Muscle layer of colon (tissue), 2 donors: ENCODE measurements around the gene LSAMP.
"Not testable (repeated sequence)": the region's sequence is repeated elsewhere in the genome, so short reads cannot be mapped to it uniquely, and the experiment has no call there.

Experiments used
- H3K27ac ChIP-seq: one replicate; pipeline ENCODE4 v1.7.0; 2013; ENCODE audit warnings: low read depth, mild to moderate bottlenecking, low read length, moderate library complexity
- H3K27me3 ChIP-seq, 2 donors: one replicate each; pipeline ENCODE4 v1.7.0; 2013; ENCODE audit warnings: low read length in 2 of 2, mild to moderate bottlenecking in 2 of 2; ENCODE audit not compliant: insufficient read depth in 2 of 2, control insufficient read depth in 1 of 2
- H3K36me3 ChIP-seq: one replicate; pipeline ENCODE4 v1.7.0; 2013; ENCODE audit warnings: mild to moderate bottlenecking, low read length; ENCODE audit not compliant: insufficient read depth
- H3K4me1 ChIP-seq: one replicate; pipeline ENCODE4 v1.7.0; 2013; ENCODE audit warnings: mild to moderate bottlenecking, low read length; ENCODE audit not compliant: insufficient read depth
- H3K4me3 ChIP-seq, 2 donors: one replicate each; pipeline ENCODE4 v1.7.0; 2013; ENCODE audit warnings: low read length in 2 of 2, low read depth in 1 of 2, mild to moderate bottlenecking in 1 of 2, moderate library complexity in 1 of 2
- H3K9ac ChIP-seq: one replicate; pipeline ENCODE4 v1.7.0; 2013; ENCODE audit warnings: low read length
- H3K9me3 ChIP-seq: one replicate; pipeline ENCODE4 v1.7.0; 2013; ENCODE audit warnings: mild to moderate bottlenecking, low read length
- donor health status: abdominal sarcoma.
- donor health status: Adenocarcinoma of cecum.

The LSAMP gene

DNA sequence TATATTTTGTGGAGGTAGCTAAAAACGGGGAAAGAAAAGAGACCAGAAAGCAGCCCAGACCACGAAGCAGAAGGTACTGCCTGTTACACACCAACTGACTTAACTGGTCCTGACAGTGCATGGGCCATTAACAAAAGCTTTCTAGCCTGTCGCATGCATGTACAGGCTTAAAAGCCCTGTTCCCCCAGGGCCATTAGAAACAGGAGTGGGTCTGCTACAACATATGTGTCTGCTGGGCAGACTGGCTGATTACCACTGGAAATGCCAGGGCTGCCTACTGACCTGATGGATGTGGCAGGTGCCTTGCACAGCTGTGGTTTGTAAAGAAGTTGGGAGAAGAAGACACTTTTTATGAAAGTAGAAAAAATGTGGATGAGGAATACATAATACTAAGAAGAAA lies 684.6 kb downstream of the LSAMP start:
- H3K4me1 ChIP-seq, result no peaks in the 10 kb centered on the region
- H3K27me3 ChIP-seq, result no peaks in the 10 kb centered on the region
- H3K4me3 ChIP-seq, result no peak overlapping the region
- H3K36me3 ChIP-seq, result no peaks in the 10 kb centered on the region
- no peaks in the 10 kb centered on the region for H3K9me3 ChIP-seq
- H3K27ac ChIP-seq, result no peak overlapping the region
- no peak overlapping the region for H3K9ac ChIP-seq

DNA sequence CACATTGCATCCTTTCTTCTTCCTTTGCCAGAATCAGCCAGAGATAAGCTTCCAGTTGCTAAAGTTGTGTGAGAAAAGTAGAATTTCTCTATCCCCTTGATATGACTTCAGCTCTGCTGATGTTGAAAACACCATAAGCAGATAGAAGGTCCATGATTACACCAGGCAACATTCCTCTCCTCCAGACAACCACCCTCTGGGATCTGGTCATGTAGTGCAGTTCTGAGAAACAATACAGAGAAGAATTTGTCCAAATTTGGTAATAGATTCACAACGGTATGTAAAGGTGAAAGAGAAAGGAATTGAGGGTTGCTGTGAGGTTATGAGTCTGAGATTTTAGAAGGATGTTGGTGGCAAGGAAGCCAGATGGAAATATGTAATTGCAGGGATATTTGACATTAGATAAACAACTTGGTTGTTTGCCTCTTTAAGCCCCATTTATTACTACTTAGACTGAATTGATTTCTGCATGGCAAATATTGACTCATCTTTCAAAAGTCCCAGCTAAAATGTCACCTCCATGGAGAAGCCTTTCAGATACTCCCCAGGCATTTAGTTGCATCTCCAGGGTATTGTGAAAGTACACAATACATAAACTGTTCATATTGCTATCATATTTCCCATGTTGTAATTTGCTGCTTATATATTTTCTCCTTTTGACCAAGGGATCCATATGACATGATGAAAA lies 687.1 kb downstream of the LSAMP start:
- H3K27me3 ChIP-seq, result no peaks in the 10 kb centered on the region
- no peaks in the 10 kb centered on the region for H3K36me3 ChIP-seq
- no peak overlapping the region for H3K9ac ChIP-seq
- H3K9me3 ChIP-seq, result no peaks in the 10 kb centered on the region
- no peaks in the 10 kb centered on the region for H3K4me1 ChIP-seq
- no peak overlapping the region for H3K4me3 ChIP-seq
- H3K27ac ChIP-seq, result no peak overlapping the region

DNA sequence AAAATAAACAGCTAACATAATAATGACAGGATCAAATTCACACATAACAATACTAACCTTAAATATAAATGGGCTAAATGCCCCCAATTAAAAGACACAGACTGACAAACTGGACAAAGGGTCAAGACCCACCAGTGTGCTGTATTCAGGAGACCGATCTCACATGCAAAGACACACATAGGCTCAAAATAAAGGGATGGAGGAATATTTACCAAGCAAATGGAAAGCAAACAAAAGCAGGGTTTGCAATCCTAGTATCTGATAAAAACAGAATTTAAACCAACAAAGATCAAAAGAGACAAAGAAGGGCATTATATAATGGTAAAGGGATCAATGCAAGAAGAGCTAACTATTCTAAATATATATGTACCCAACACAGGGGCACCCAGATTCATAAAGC lies 692.3 kb downstream of the LSAMP start:
- H3K9ac ChIP-seq, H3K9me3 ChIP-seq, H3K4me3 ChIP-seq, H3K27ac ChIP-seq, H3K27me3 ChIP-seq, H3K36me3 ChIP-seq, H3K4me1 ChIP-seq: not testable (repeated sequence)
